ENCODE results near the gene UBA7. TPM values are rescaled to one million over a fixed set of nuclear protein-coding genes. Genes with fewer than 3 reads are reported as not detected.

The UBA7 gene
- total and polyA plus RNA-seq, 2 donors (not counting 3 experiments of a cell fraction or from before 2014, with no cell fraction given): 57.4 to 80.7 TPM

- TF ChIP-seq POLR2AphosphoS5 (IDR thresholded peaks at IDR 0.05; ENCODE audit: insufficient read depth, low read depth, low read length) (no peak), JUN (IDR thresholded peaks at IDR 0.05; ENCODE audit: borderline replicate concordance, insufficient read depth, insufficient read length, low read depth) (no peak), FOS (IDR thresholded peaks at IDR 0.05; ENCODE audit: borderline replicate concordance, insufficient read depth, low read length) (no peak), GATA2 (IDR thresholded peaks at IDR 0.05; ENCODE audit: insufficient read depth, insufficient read length, low read depth, low read length) (no peak), MYC (IDR thresholded peaks at IDR 0.05; ENCODE audit: low read depth, low read length) (no peak), POLR2A (IDR thresholded peaks at IDR 0.05; ENCODE audit: low read depth, low read length) (no peak), EZH2 (IDR thresholded peaks at IDR 0.05; ENCODE audit: borderline replicate concordance, low read depth, low read length, severe bottlenecking) (no peak), MAX (IDR thresholded peaks at IDR 0.05; ENCODE audit: insufficient read depth, insufficient read length) (no peak), CTCF (IDR thresholded peaks at IDR 0.05; ENCODE audit: extremely low read depth in 1 of 2, insufficient read depth in 1 of 2, low read depth in 1 of 2, low read length in 2 of 2) (no peak)
- ChIA-PET POLR2A (no interaction called here), CTCF (no interaction called here)
- Histone ChIP-seq H3K79me2 (ENCODE audit: control insufficient read depth, insufficient read depth, low read length) (peaks cover 59% of the 10 kb centered on the region), H3K9me3 (replicated peaks; ENCODE audit: control insufficient read depth, insufficient read depth, low read length) (no peaks in the 10 kb centered on the region), H3K4me1 (ENCODE audit: control insufficient read depth, extremely low read depth, insufficient read depth, low read length) (no peaks in the 10 kb centered on the region), H3K9ac (replicated peaks; ENCODE audit: extremely low read depth, insufficient read depth, low read length) (no peak overlapping the region), H2AFZ (ENCODE audit: low read depth, low read length) (no peak overlapping the region), H3K4me3 (replicated peaks in 1 of 3; ENCODE audit: insufficient read depth in 1 of 3, low read depth in 1 of 3, low read length in 3 of 3) (no peak overlapping the region), H3K9me1 (replicated peaks; ENCODE audit: control insufficient read depth, extremely low read depth, insufficient read depth, low read length) (no peaks in the 10 kb centered on the region), H3K27ac (ENCODE audit: insufficient read depth, low read depth, low read length) (no peak overlapping the region), H4K20me1 (replicated peaks; ENCODE audit: control insufficient read depth, extremely low read depth, insufficient read depth, low read length) (peaks cover 4% of the 10 kb centered on the region), H3K27me3 (ENCODE audit: control insufficient read depth in 2 of 2, insufficient read depth in 2 of 2, low read length in 2 of 2) (no peaks in the 10 kb centered on the region), H3K4me2 (ENCODE audit: insufficient read depth, low read length) (no peak overlapping the region), H3K36me3 (ENCODE audit: control insufficient read depth in 2 of 2, extremely low read depth in 1 of 2, insufficient read depth in 2 of 2, low read length in 2 of 2) (no peaks in the 10 kb centered on the region)
- dilution Hi-C loops (cut with MboI; ENCODE audit: extremely low pct_ligation_motif_present, low sequenced_read_pairs): no loop called here
- intact Hi-C loops (cut with micrococcal nuclease): no loop called here
- FAIRE-seq (no peak), DNase-seq (ENCODE audit: low read depth, low spot score) (no peak)
- no TSS peak for BruUV-seq (replicated peaks)
Observed at GRCh38 chr3:49761661-49762060, 52.1 kb downstream of the UBA7 start.
